Activated CD4-positive, alpha-beta memory T cell treated with anti-CD3 and anti-CD28 coated beads, Interleukin-2, amount 10 ng/mL, durations not matched to agents 7 days and 5 days (primary cell): ENCODE measurements around the gene EIF4E3. TPM values are rescaled to one million over a fixed set of nuclear protein-coding genes. Genes with fewer than 3 reads are reported as not detected.

Source experiments
- CTCF ChIA-PET: fragments of 350-600 bp; sonication (Branson Sonifier 250); formaldehyde crosslinking; loops from one replicate; lab custom pipeline; 2021; ENCODE audit warnings: antibody characterized with exemption, inconsistent platforms; lab: Charles Lee
- POLR2A ChIA-PET: fragments of 350-600 bp; sonication (Branson Sonifier 250); formaldehyde crosslinking; loops from one replicate; lab custom pipeline; 2021; ENCODE audit warnings: antibody characterized with exemption; lab: Charles Lee
- DNase-seq: peaks from one replicate; pipeline ENCODE4 v3.0.0-alpha.2; 2020
- H3K27ac Mint-ChIP-seq: one replicate; pipeline ENCODE4 v1.8.0; 2021; ENCODE audit warnings: mild to moderate bottlenecking, mixed read lengths
- H3K27me3 Mint-ChIP-seq: one replicate; pipeline ENCODE4 v1.8.0; 2021; ENCODE audit warnings: mixed read lengths
- H3K36me3 Mint-ChIP-seq: one replicate; pipeline ENCODE4 v1.8.0; 2021; ENCODE audit warnings: low read depth, mixed read lengths
- H3K4me1 Mint-ChIP-seq: one replicate; pipeline ENCODE4 v1.8.0; 2021; ENCODE audit warnings: mixed read lengths
- H3K4me3 Mint-ChIP-seq: one replicate; pipeline ENCODE4 v1.8.0; 2021; ENCODE audit warnings: mild to moderate bottlenecking, mixed read lengths
- H3K9me3 Mint-ChIP-seq: one replicate; pipeline ENCODE4 v1.8.0; 2021; ENCODE audit warnings: mixed read lengths
- total RNA-seq, 2 experiments: library from RNA; stranded (reverse); gene quantifications; one replicate each; pipeline ENCODE4 v1.2.3, GENCODE V29; 2021

EIF4E3 gene
- total RNA-seq, 2 experiments from 2014 or later: 76.9 TPM

- POLR2A ChIA-PET: interaction anchor here (0.7 to 1.9 kb wide), 8 partner anchors 15 to 498 kb away, joined by 3 to 11 read pairs (median 4); partner anchors contain the start of gene EIF4E3
- H3K9me3 Mint-ChIP-seq: no peaks in the 10 kb centered on the region
- H3K4me1 Mint-ChIP-seq: peaks cover 65% of the 10 kb centered on the region
- H3K27me3 Mint-ChIP-seq: no peaks in the 10 kb centered on the region
- H3K36me3 Mint-ChIP-seq: peaks cover 76% of the 10 kb centered on the region
- peak overlapping the region; percentile 64 for H3K4me3 Mint-ChIP-seq
- DNase-seq: peak; percentile 60
- peak overlapping the region; percentile 95 for H3K27ac Mint-ChIP-seq
- CTCF ChIA-PET: interaction anchor here (0.7 to 2.5 kb wide), 8 partner anchors 9 to 931 kb away, joined by 3 to 10 read pairs (median 4); no protein-coding TSS in a partner anchor
Observed at GRCh38 chr3:71702131-71703024, 22.8 kb downstream of the EIF4E3 start.

- H3K4me1 Mint-ChIP-seq: peaks cover 58% of the 10 kb centered on the region
- DNase-seq: no peak
- no peaks in the 10 kb centered on the region for H3K9me3 Mint-ChIP-seq
- POLR2A ChIA-PET: interaction anchor here (1.9 kb wide), 1 partner anchor 119 kb away, joined by 5 read pairs; no protein-coding TSS in a partner anchor
- no peak overlapping the region for H3K4me3 Mint-ChIP-seq
- H3K36me3 Mint-ChIP-seq: peaks cover 74% of the 10 kb centered on the region
- H3K27ac Mint-ChIP-seq: peak overlapping the region; percentile 95
- no peaks in the 10 kb centered on the region for H3K27me3 Mint-ChIP-seq
- CTCF ChIA-PET: interaction anchor here (1.4 to 2.5 kb wide), 2 partner anchors 10 to 173 kb away, joined by 7 to 10 read pairs; no protein-coding TSS in a partner anchor
Observed at GRCh38 chr3:71701251-71701762, 23.9 kb downstream of the EIF4E3 start.

GRCh38 chr3:71695000-71695482 is 30.2 kb downstream of the EIF4E3 start:
- ChIA-PET CTCF (interaction anchor here (1.6 to 2.1 kb wide), 2 partner anchors 14 to 180 kb away, joined by 4 read pairs; no protein-coding TSS in a partner anchor), POLR2A (interaction anchor here (0.6 to 1.4 kb wide), 2 partner anchors 20 to 121 kb away, joined by 3 read pairs; no protein-coding TSS in a partner anchor)
- Mint-ChIP-seq H3K9me3 (no peaks in the 10 kb centered on the region), H3K27me3 (no peaks in the 10 kb centered on the region), H3K4me3 (no peak overlapping the region), H3K36me3 (peaks cover 44% of the 10 kb centered on the region), H3K4me1 (peaks cover 2% of the 10 kb centered on the region), H3K27ac (no peak overlapping the region)
- no peak for DNase-seq

GRCh38 chr3:71694358-71694999 is 30.7 kb downstream of the EIF4E3 start:
- POLR2A ChIA-PET: interaction anchor here (0.6 to 1.4 kb wide), 2 partner anchors 20 to 122 kb away, joined by 3 read pairs; no protein-coding TSS in a partner anchor
- H3K36me3 Mint-ChIP-seq: peaks cover 46% of the 10 kb centered on the region

GRCh38 chr3:71693641-71694040 is 31.6 kb downstream of the EIF4E3 start:
- no peak overlapping the region for H3K27ac Mint-ChIP-seq
- no peak overlapping the region for H3K4me3 Mint-ChIP-seq
- no peaks in the 10 kb centered on the region for H3K27me3 Mint-ChIP-seq
- ChIA-PET CTCF (interaction anchor here (1.6 to 2.1 kb wide), 2 partner anchors 12 to 182 kb away, joined by 4 read pairs; no protein-coding TSS in a partner anchor), POLR2A (no interaction called here)
- peaks cover 50% of the 10 kb centered on the region for H3K36me3 Mint-ChIP-seq
- peaks cover 9% of the 10 kb centered on the region for H3K4me1 Mint-ChIP-seq
- DNase-seq: no peak
- no peaks in the 10 kb centered on the region for H3K9me3 Mint-ChIP-seq

More at GRCh38 chr3:71694358-71694999, 30.7 kb downstream of the EIF4E3 start:
- no peak overlapping the region for H3K27ac Mint-ChIP-seq
- CTCF ChIA-PET: interaction anchor here (1.6 to 2.1 kb wide), 2 partner anchors 13 to 181 kb away, joined by 4 read pairs; no protein-coding TSS in a partner anchor
- H3K4me3 Mint-ChIP-seq: no peak overlapping the region
- H3K27me3 Mint-ChIP-seq: no peaks in the 10 kb centered on the region
- no peaks in the 10 kb centered on the region for H3K9me3 Mint-ChIP-seq
- DNase-seq: no peak
- H3K4me1 Mint-ChIP-seq: peaks cover 2% of the 10 kb centered on the region

- POLR2A ChIA-PET: no interaction called here
- no peaks in the 10 kb centered on the region for H3K27me3 Mint-ChIP-seq
- H3K27ac Mint-ChIP-seq: no peak overlapping the region
- no peaks in the 10 kb centered on the region for H3K9me3 Mint-ChIP-seq
- CTCF ChIA-PET: interaction anchor here (1.4 kb wide), 1 partner anchor 11 kb away, joined by 4 read pairs; no protein-coding TSS in a partner anchor
- DNase-seq: no peak
- no peak overlapping the region for H3K4me3 Mint-ChIP-seq
- H3K36me3 Mint-ChIP-seq: peaks cover 52% of the 10 kb centered on the region
- peaks cover 23% of the 10 kb centered on the region for H3K4me1 Mint-ChIP-seq
Observed at GRCh38 chr3:71692139-71692538, 33.1 kb downstream of the EIF4E3 start.

GRCh38 chr3:71690341-71690841 is 34.8 kb downstream of the EIF4E3 start:
- Mint-ChIP-seq H3K36me3 (peaks cover 54% of the 10 kb centered on the region), H3K9me3 (no peaks in the 10 kb centered on the region), H3K27me3 (no peaks in the 10 kb centered on the region), H3K27ac (no peak overlapping the region), H3K4me3 (no peak overlapping the region), H3K4me1 (peaks cover 33% of the 10 kb centered on the region)
- ChIA-PET CTCF (interaction anchor here (1.1 kb wide), 1 partner anchor 9 kb away, joined by 3 read pairs; no protein-coding TSS in a partner anchor), POLR2A (no interaction called here)
- no peak for DNase-seq

GRCh38 chr3:71689291-71689690 is 35.9 kb downstream of the EIF4E3 start:
- H3K4me1 Mint-ChIP-seq: peaks cover 37% of the 10 kb centered on the region
- H3K4me3 Mint-ChIP-seq: no peak overlapping the region
- CTCF ChIA-PET: no interaction called here
- POLR2A ChIA-PET: no interaction called here
- H3K9me3 Mint-ChIP-seq: no peaks in the 10 kb centered on the region
- no peak overlapping the region for H3K27ac Mint-ChIP-seq
- H3K27me3 Mint-ChIP-seq: no peaks in the 10 kb centered on the region
- peaks cover 55% of the 10 kb centered on the region for H3K36me3 Mint-ChIP-seq
- DNase-seq: no peak

GRCh38 chr3:71688121-71688520 is 37.1 kb downstream of the EIF4E3 start:
- CTCF ChIA-PET: no interaction called here
- H3K36me3 Mint-ChIP-seq: peaks cover 62% of the 10 kb centered on the region

GRCh38 chr3:71685686-71686085 is 39.5 kb downstream of the EIF4E3 start:
- peak overlapping the region; percentile 38 for H3K27ac Mint-ChIP-seq
- CTCF ChIA-PET: no interaction called here
- POLR2A ChIA-PET: no interaction called here
- no peaks in the 10 kb centered on the region for H3K27me3 Mint-ChIP-seq
- H3K9me3 Mint-ChIP-seq: no peaks in the 10 kb centered on the region
- H3K4me1 Mint-ChIP-seq: peaks cover 53% of the 10 kb centered on the region
- H3K36me3 Mint-ChIP-seq: peaks cover 68% of the 10 kb centered on the region
- DNase-seq: no peak
- H3K4me3 Mint-ChIP-seq: no peak overlapping the region

More at GRCh38 chr3:71688121-71688520, 37.1 kb downstream of the EIF4E3 start:
- H3K27me3 Mint-ChIP-seq: no peaks in the 10 kb centered on the region
- H3K4me1 Mint-ChIP-seq: peaks cover 45% of the 10 kb centered on the region
- DNase-seq: no peak
- H3K27ac Mint-ChIP-seq: peak overlapping the region; percentile 40
- H3K9me3 Mint-ChIP-seq: no peaks in the 10 kb centered on the region
- H3K4me3 Mint-ChIP-seq: no peak overlapping the region
- POLR2A ChIA-PET: no interaction called here

GRCh38 chr3:71684757-71685386 is 40.3 kb downstream of the EIF4E3 start:
- no peaks in the 10 kb centered on the region for H3K27me3 Mint-ChIP-seq

More at GRCh38 chr3:71684757-71685386, 40.3 kb downstream of the EIF4E3 start:
- no peak for DNase-seq
- H3K27ac Mint-ChIP-seq: no peak overlapping the region
- H3K4me3 Mint-ChIP-seq: no peak overlapping the region
- ChIA-PET POLR2A (no interaction called here), CTCF (no interaction called here)
- H3K9me3 Mint-ChIP-seq: no peaks in the 10 kb centered on the region
- peaks cover 54% of the 10 kb centered on the region for H3K4me1 Mint-ChIP-seq
- H3K36me3 Mint-ChIP-seq: peaks cover 65% of the 10 kb centered on the region
